NB4 (cell line): Measurements from ENCODE around the gene ARL2BP.

Source experiments
- MYC ChIP-seq: IDR thresholded peaks from 2 replicates; pipeline ENCODE4 v1.6.1; 2011; ENCODE audit warnings: low read depth, low read length
- POLR2A ChIP-seq: IDR thresholded peaks from 2 replicates; pipeline ENCODE4 v1.6.1; 2011; ENCODE audit warnings: mild to moderate bottlenecking; ENCODE audit not compliant: insufficient read length; ENCODE audit errors: extremely low read depth
- TF ChIP-seq, protein P1 (sequence below): IDR thresholded peaks from one replicate; pipeline ENCODE4 v1.5.1; 2012; ENCODE audit warnings: low read depth, low read length
- TF ChIP-seq, protein P2 (sequence below): IDR thresholded peaks from 2 replicates; pipeline ENCODE4 v1.6.1; 2011; ENCODE audit warnings: low read depth, low read length

DNA sequence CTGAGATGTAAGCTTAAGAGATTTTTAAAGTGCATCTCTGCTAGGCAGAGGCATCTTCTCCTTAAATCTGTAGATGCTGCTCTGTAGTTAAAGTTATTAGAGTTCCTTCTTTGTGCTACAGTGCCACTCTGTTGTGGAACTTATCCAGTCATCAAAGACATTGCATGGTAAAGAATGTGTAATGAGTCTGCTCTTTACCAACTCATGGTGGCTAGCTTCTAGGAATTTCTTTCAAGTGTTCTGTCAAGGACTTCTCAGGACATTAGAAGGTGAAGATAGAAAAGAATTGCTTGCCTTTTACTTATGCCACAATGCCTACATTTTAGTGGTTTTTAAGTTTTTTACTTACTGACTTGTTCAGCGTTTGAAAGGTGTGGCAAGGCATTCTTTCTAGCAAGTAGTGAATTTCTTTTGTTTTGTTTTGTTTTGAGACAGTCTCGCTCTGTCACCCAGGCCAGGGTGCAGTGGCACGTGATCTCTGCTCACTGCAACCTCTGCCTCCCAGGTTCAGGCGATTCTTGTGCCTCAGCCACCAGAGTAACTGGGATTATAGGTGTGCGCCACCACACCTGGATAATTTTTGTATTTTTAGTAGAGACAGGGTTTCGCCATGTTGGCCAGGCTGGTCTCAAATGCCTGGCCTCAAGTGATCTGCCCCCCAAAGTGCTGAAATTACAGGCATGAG, 20.3 kb upstream of the ARL2BP start:
- TF ChIP-seq, protein P1, sequence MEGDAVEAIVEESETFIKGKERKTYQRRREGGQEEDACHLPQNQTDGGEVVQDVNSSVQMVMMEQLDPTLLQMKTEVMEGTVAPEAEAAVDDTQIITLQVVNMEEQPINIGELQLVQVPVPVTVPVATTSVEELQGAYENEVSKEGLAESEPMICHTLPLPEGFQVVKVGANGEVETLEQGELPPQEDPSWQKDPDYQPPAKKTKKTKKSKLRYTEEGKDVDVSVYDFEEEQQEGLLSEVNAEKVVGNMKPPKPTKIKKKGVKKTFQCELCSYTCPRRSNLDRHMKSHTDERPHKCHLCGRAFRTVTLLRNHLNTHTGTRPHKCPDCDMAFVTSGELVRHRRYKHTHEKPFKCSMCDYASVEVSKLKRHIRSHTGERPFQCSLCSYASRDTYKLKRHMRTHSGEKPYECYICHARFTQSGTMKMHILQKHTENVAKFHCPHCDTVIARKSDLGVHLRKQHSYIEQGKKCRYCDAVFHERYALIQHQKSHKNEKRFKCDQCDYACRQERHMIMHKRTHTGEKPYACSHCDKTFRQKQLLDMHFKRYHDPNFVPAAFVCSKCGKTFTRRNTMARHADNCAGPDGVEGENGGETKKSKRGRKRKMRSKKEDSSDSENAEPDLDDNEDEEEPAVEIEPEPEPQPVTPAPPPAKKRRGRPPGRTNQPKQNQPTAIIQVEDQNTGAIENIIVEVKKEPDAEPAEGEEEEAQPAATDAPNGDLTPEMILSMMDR: no peak
- no peak for TF ChIP-seq POLR2A
- TF ChIP-seq, protein P2, sequence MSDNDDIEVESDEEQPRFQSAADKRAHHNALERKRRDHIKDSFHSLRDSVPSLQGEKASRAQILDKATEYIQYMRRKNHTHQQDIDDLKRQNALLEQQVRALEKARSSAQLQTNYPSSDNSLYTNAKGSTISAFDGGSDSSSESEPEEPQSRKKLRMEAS: no peak
- no peak for TF ChIP-seq MYC
